GM19099 (cell line): Measurements from ENCODE around the gene OR10AD1.

Experiments used
- POLR2A ChIP-seq: IDR thresholded peaks from 3 replicates; pipeline ENCODE4 v1.6.1; 2011; ENCODE audit warnings: low read depth; ENCODE audit not compliant: insufficient read length; ENCODE audit errors: extremely low read depth

OR10AD1 gene

DNA sequence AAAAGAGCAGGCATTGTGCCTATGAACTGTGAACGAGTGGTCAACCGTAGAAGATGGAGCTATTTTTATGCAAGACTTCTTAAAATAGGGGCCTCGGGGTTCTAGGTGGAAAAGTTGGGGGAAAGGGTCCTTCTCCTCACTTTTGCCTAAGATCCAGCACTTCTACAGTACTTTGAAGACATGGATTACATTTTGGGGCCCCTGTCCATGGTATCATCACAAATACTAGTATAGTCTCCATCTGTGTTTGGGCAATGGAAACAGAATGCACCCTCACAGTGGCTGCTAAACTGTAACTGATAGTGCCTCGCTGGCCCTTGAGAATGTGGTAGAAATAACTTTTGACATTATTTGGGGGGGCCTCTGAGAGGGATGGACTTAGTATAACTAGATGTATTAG lies 25.1 kb downstream of the OR10AD1 start:
- no peak for TF ChIP-seq POLR2A

DNA sequence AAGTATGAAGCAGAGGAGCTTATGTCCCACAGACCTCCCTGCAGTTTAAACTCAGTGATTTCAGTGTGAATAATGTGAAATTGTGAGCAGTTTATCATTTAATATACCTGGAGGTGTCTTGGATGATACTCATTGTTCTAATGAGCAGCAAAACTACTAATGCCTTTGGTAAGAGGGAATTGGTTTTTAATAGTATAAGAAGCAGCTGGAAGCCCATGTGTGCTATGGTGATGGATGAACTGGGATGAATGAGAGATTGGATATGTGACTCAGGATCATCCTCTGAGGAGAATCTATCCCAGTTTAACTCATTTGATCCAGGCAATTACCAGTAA lies 26.7 kb downstream of the OR10AD1 start:
- no peak for TF ChIP-seq POLR2A

DNA sequence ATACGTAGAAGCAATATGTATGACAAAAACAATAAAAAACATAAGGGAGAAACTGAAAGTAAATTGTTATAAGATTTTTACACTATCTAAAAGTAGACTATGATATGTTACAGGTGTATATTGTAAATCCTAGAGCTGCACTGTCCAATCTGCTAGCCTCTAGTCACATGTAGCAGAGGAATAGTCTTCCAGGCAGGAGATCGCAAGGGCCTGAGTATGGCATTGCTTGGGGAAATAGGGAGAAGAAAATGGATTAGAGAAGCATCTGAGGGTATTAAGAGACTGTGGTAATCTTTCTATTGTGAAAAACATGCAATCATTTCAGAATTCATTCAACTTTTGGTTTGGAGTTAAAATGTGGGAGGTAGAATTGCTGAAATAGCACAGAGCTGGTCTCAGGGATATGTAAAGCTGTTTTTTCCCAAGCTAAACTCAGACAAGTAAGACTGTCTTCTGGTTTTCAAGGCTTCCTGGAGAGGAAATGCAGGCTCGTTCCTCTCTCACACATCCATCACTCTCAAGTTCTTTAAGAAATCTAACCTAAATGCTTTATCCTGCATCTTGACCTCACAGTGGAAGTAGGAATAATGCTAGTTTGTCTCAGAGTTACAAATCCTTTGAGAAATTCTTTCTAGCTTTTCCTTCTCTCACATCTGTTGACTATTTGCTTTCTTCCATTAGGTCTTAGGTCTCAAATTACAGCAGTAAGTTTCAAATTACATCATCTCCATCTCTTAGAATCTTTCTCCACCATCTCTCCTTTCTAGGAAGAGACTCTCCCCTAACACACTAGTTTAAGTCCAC lies 27.3 kb downstream of the OR10AD1 start:
- TF ChIP-seq POLR2A = no peak

DNA sequence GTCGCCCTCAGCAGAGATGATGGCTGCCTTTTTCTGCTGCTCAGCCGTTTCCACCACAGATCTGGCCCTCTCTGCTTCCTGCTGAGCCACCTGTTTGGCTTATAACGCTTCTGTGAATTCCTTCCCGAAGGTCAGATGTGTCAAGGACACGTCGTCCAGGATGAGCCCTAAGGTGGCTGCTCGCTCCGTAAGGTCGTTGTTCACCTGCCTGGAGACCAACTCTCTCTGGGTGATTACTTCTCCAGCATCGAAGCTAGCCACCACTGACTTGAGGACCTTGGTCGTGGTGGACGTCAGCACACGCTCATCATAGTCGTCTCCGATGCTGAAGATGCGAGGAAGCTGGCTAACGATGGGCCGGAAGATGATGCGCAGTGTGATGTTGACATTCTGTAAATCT lies 34.1 kb downstream of the OR10AD1 start:
- no peak for TF ChIP-seq POLR2A

DNA sequence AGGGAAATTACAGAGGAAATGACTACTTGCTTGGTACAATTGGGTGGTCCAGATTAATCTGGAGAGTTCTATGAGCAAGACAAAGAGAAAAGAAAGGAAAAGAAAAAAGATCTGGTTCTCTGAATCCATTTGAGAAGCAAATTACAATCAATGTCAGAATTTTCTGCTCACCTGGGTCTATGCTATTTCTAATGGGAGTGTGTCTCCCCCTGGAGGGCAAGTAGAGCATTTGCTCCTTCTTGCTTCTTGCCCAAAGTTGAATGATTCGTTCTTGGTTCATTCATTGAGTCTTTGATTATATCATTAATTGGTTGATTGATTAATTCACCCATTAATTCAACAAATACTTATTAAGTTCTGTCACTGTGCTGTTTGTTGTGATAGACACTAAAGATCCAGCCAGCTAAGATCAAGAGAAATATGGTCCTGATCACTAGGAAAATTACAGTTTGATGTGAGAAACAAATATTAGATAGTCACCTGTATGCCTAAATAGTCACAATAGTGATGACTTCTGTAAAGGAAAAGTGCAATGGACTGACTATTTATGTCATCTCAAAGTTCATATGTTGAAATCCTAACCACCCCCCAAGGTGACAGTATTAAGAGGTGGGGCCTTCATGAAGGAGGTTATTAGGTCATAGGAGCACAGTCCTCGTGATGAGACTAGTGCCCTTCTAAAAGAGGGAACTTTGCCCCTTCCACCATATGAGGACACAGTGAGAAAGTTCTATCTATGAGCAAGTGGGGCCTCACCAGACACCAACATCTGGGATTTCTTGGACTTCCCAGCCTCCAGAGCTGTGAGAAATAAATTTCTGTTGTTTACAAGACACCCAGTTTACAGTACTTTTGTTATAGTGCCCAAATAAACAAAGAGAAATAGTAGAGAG lies 37.8 kb downstream of the OR10AD1 start:
- no peak for TF ChIP-seq POLR2A

DNA sequence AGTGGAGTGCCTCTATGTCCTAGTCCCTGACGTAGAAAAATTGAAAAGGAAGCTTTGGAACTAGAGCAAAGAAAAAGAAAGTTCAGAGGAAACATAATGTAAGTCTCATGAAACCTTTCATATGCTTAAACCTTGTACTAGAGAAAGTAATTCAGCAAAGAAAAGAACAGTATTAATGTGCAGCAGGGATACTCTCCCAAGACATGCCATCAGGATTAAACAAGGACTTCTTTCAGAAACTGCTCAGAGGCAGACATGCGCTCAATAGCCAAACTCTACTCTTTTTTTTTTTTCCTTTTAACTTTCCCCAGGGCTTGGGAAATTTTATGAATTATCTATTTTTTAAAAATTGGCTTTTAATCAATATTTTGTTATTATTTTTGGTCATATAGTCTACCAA lies 38.6 kb downstream of the OR10AD1 start:
- no peak for TF ChIP-seq POLR2A

DNA sequence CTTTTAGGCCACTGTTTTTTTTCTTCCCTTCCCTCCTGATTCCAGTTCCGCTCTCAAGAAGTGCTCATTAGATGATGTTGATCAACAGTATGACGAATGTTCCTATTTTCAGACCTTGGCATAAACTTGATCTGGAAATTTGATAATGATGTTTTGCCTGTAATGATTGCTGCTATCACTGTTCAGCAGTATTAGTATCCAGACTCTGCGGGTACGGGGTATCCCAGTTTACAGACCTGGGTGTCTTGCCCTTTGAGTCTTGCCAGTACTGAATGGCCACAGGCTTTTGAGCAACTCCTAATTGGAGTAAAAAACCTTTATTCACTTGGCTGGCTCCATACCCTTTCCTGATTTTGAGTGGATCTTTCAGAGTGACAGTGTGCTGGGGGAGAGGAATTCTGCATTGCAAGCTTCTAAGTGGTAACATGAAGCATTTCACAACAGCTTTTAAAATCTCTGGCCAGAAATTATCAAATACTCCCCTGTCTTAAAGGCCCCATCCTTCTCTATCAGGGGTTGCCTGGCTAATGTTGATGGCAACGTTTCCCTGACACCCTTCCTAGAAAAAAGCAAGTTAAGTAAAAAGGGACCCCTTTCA lies 39.8 kb downstream of the OR10AD1 start:
- TF ChIP-seq POLR2A = no peak

DNA sequence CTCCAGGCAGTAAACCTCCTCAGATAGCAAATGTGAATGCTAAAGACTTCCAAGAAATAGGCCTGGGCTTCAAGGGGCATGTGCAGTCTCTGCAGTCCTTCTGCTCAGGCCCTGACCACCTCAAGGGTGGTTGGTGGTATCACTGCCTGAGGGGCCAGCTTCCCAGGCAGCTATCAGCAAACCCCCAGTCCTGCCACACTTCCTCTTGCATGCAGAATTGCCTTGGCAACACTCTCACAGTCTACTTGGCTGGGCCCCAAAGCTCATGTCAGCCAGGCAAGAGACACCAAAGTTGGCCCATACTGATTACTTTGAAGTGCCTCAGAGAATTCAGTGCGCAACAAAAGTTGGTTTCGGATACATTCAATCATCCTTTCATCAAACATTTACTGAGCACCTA lies 42.3 kb downstream of the OR10AD1 start:
- TF ChIP-seq POLR2A = no peak

DNA sequence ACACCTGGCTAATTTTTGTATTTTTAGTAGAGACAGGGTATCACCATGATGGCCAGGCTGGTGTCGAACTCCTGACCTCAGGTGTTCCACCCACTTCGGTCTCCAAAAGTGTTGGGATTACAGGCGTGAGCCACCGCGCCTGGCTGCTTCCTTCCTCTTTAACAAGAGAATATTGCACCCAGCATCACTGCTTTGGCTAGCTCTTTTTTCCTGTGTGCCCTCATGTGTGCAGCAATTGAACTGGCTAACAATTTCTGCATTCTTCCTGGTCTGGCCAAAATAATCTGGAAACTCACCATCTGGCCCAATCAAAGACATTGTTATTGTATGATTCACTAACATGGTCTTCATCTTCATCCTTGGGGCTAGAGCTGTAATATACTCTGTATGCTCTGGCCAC lies 43.0 kb downstream of the OR10AD1 start:
- TF ChIP-seq POLR2A = no peak

DNA sequence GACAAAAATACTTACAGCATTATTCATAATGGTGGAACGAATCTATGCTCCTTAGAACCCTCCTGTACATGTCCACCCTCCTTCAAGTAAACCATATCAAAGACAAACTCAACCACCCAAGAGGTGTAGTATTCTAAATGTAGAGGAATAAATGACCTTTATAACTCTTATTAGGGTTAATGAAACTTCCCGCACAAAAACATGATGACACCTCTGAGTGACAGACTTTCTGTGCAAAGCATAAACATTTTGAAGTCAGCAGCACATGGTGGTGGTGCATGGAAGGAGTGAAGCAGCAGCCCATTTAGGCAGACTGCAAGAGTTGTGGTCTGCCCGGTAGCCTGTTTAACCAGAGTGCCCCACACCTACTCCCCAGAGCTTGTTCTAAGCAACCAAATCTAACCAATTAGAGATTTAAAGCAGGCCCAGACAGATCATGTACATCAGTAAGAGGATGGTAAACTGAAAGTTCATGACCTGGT lies 45.2 kb downstream of the OR10AD1 start:
- TF ChIP-seq POLR2A = no peak

DNA sequence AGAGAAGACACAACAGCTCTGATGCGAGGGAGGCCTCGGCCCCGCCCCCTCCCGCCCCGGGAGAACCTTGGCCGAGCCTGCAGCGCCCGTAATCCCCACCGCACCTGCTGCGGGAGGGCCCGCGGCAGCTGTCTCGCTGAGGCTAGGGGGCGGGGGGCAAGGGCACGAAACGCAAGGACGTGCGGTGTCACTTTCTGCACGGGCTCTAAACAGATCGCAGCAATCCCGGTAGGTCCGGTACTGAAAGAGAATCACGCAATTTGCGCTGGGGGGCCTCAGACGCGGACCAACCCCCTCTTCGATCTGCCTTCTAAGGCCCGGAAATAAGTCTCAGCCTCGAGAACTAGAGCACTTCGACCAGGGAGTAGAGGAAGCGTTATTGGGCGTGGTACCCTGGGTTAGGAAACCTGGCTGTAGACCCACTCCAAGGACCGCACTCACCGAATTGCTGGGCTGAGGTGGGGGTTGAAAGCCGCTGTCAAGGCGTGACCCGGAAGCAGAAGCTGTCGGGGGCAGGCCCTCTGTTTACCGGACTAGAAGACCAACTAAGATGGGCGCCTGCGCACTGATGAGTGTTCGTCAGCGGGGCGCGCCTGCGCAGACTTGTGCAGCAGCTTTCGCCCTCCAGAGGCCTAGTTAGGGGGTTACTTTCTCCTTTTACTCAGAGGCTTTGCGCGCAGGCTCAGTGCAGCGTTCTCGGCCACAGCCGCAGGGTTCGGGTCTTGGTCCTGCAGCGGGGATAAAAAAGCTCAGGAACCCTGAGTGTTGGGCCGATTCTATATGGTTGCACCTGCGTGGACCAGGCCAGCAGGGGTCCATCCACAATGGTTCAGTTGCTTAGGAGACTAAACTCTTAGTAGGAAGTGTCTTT lies 45.8 kb downstream of the OR10AD1 start, which contains the start of gene ASB8:
ASB8 (minus strand) TSS at position 498 of the 871 bp plus-strand sequence. CDS start 4,019 bp downstream, outside the sequence.
- TF ChIP-seq POLR2A = peak; percentile 75

DNA sequence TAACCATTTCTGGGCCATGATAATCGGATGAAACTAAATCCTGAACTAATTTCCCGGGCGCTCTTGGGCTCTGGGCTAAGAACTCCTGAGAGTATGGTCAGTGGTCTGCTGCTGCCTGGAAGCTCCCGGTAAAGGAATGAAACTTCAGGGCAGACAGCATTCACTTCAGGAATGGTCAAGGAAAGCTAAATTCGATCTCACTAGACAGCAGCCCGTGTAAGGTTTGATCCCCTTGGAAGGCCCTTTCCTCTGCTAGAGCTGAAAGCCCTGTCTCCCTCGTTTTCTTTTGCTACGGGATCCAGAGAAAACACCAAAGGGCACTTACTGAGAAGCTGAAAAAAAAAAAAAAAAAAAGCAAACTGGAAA lies 46.5 kb downstream of the OR10AD1 start:
- TF ChIP-seq POLR2A = no peak
